H1 (cell line): Measurements from ENCODE around the gene ZBTB40. TPM values are rescaled to one million over a fixed set of nuclear protein-coding genes. Genes with fewer than 3 reads are reported as not detected.

Source experiments
- CTCF ChIA-PET: fragments of 300-600 bp; sonication (Branson Sonifier 250); formaldehyde crosslinking; loops from one replicate; lab custom pipeline; 2021; ENCODE audit not compliant: partially characterized antibody; lab: Charles Lee
- POLR2A ChIA-PET: fragments of 300-600 bp; sonication (Branson Sonifier 250); formaldehyde crosslinking; loops from one replicate; lab custom pipeline; 2021; ENCODE audit warnings: inconsistent platforms; ENCODE audit not compliant: partially characterized antibody; lab: Charles Lee
- DNase-seq, 2 experiments: peaks; one replicate each; pipeline versions ENCODE4 v3.0.0 to v3.0.0-alpha.2; 2010 to 2022; ENCODE audit warnings: low spot score in 2 of 2, low read depth in 1 of 2, mixed read lengths in 1 of 2
- FAIRE-seq: peaks from 2 replicates; lab custom pipeline; 2011; peaks lifted over from hg19 to GRCh38; lab: Jason Lieb, UNC
- H2AFZ ChIP-seq: 2 replicates; pipeline ENCODE4 v1.8.1; 2012; ENCODE audit warnings: low read length, inconsistent platforms
- H2AK5ac ChIP-seq: 2 replicates; pipeline ENCODE4 v1.6.1; 2013; ENCODE audit warnings: low read depth, low read length
- H2BK120ac ChIP-seq: replicated peaks from 2 replicates; pipeline ENCODE3; 2013; ENCODE audit warnings: low read depth, low read length, inconsistent platforms
- H2BK12ac ChIP-seq: 2 replicates; pipeline ENCODE4 v1.6.1; 2013; ENCODE audit warnings: low read depth, low read length
- H2BK15ac ChIP-seq: 2 replicates; pipeline ENCODE4 v1.6.1; 2013; ENCODE audit warnings: low read length
- H2BK20ac ChIP-seq: 2 replicates; pipeline ENCODE4 v1.6.1; 2013; ENCODE audit warnings: low read length
- H2BK5ac ChIP-seq: 2 replicates; pipeline ENCODE4 v1.6.1; 2013; ENCODE audit warnings: low read depth, low read length
- H3K14ac ChIP-seq: 2 replicates; pipeline ENCODE4 v1.6.1; 2013; ENCODE audit warnings: inconsistent platforms; ENCODE audit not compliant: insufficient read length
- H3K18ac ChIP-seq: 2 replicates; pipeline ENCODE4 v1.6.1; 2013; ENCODE audit warnings: low read length; ENCODE audit errors: extremely low read depth
- H3K23ac ChIP-seq: 2 replicates; pipeline ENCODE4 v1.6.1; 2013; ENCODE audit warnings: inconsistent platforms; ENCODE audit not compliant: insufficient read length
- H3K23me2 ChIP-seq: 2 replicates; pipeline ENCODE4 v1.6.1; 2013; ENCODE audit warnings: low read depth, low read length
- H3K27ac ChIP-seq: 2 replicates; pipeline ENCODE4 v1.6.1; 2011; ENCODE audit warnings: low read depth, low read length, inconsistent platforms
- H3K27me3 ChIP-seq, 4 experiments: replicated peaks in 1 of 4; 1 replicate in 1 of 4; 2 replicates in 3 of 4; pipeline versions ENCODE4 v1.6.1 to v1.8.1; 2011 to 2013; ENCODE audit warnings: low read length in 3 of 4, mild to moderate bottlenecking in 3 of 4, inconsistent platforms in 2 of 4, mixed read lengths in 2 of 4, moderate library complexity in 1 of 4; ENCODE audit not compliant: control insufficient read depth in 3 of 4, insufficient read depth in 3 of 4; ENCODE audit errors: extremely low read depth in 1 of 4
- H3K36me3 ChIP-seq, 4 experiments: 2 replicates each; pipeline versions ENCODE4 v1.6.1 to v1.8.1; 2011 to 2013; ENCODE audit warnings: mild to moderate bottlenecking in 4 of 4, low read length in 3 of 4, moderate library complexity in 2 of 4, control low read depth in 1 of 4, inconsistent platforms in 1 of 4; ENCODE audit not compliant: insufficient read depth in 4 of 4, control insufficient read depth in 2 of 4
- H3K4ac ChIP-seq: replicated peaks from 2 replicates; pipeline ENCODE3; 2013; ENCODE audit warnings: low read length, low read depth, mixed read lengths, inconsistent platforms; ENCODE audit not compliant: insufficient read length
- H3K4me1 ChIP-seq, 4 experiments: replicated peaks in 1 of 4; 1 replicate in 1 of 4; 2 replicates in 3 of 4; pipeline versions ENCODE4 v1.6.1 to v1.8.1; 2011 to 2013; ENCODE audit warnings: low read length in 3 of 4, inconsistent platforms in 2 of 4, mixed read lengths in 1 of 4; ENCODE audit not compliant: insufficient read depth in 4 of 4, control insufficient read depth in 3 of 4
- H3K4me2 ChIP-seq, 2 experiments: 2 replicates each; pipeline versions ENCODE4 v1.6.1 to v1.8.1; 2011 to 2013; ENCODE audit warnings: low read depth in 2 of 2, low read length in 2 of 2, control low read depth in 1 of 2, inconsistent platforms in 1 of 2, mild to moderate bottlenecking in 1 of 2; ENCODE audit not compliant: insufficient read depth in 1 of 2
- H3K4me3 ChIP-seq, 4 experiments: fragments of 200-600, 300-600 bp in 1 of 4; sonication (generic), shearing (Covaris generic), sonication (Bioruptor Twin) in 1 of 4; 2 replicates each; pipeline versions ENCODE4 v1.5.1 to v1.8.1; 2011 to 2016; ENCODE audit warnings: low read length in 4 of 4, low read depth in 3 of 4, control low read depth in 2 of 4, inconsistent platforms in 2 of 4, mild to moderate bottlenecking in 2 of 4, mixed read lengths in 1 of 4, moderate library complexity in 1 of 4; ENCODE audit not compliant: insufficient read depth in 2 of 4; ENCODE audit errors: extremely low read depth in 1 of 4
- H3K56ac ChIP-seq: replicated peaks from 2 replicates; pipeline ENCODE3; 2013; ENCODE audit warnings: low read depth, mild to moderate bottlenecking, mixed read lengths, low read length, inconsistent platforms; ENCODE audit not compliant: insufficient read length
- H3K79me1 ChIP-seq: 2 replicates; pipeline ENCODE4 v1.6.1; 2013; ENCODE audit warnings: low read depth, low read length, control low read depth
- H3K79me2 ChIP-seq, 2 experiments: 2 replicates each; pipeline versions ENCODE4 v1.6.1 to v1.8.1; 2012 to 2013; ENCODE audit warnings: low read length in 2 of 2, mild to moderate bottlenecking in 2 of 2, inconsistent platforms in 1 of 2; ENCODE audit not compliant: insufficient read depth in 2 of 2, control insufficient read depth in 1 of 2
- H3K9ac ChIP-seq, 4 experiments: replicated peaks in 1 of 4; 1 replicate in 1 of 4; 2 replicates in 3 of 4; pipeline versions ENCODE4 v1.6.1 to v1.8.1; 2011 to 2013; ENCODE audit warnings: low read depth in 3 of 4, low read length in 3 of 4, control low read depth in 2 of 4, mild to moderate bottlenecking in 2 of 4, moderate library complexity in 2 of 4, inconsistent platforms in 1 of 4; ENCODE audit errors: extremely low read depth in 1 of 4
- H3K9me3 ChIP-seq, 2 experiments: 2 replicates each; pipeline versions ENCODE4 v1.6.1 to v1.8.1; 2012 to 2013; ENCODE audit warnings: mild to moderate bottlenecking in 2 of 2, moderate library complexity in 2 of 2, control low read depth in 1 of 2, inconsistent platforms in 1 of 2, low read depth in 1 of 2, low read length in 1 of 2, mixed read lengths in 1 of 2; ENCODE audit not compliant: insufficient read depth in 2 of 2
- H4K20me1 ChIP-seq, 2 experiments: replicated peaks in 1 of 2; 2 replicates each; pipeline versions ENCODE3 to v1.8.1; 2011 to 2013; ENCODE audit warnings: inconsistent platforms in 2 of 2, low read length in 2 of 2, mild to moderate bottlenecking in 1 of 2; ENCODE audit not compliant: insufficient read depth in 2 of 2, control insufficient read depth in 1 of 2
- H4K5ac ChIP-seq: 2 replicates; pipeline ENCODE4 v1.6.1; 2013; ENCODE audit warnings: low read length, low read depth, mixed read lengths, inconsistent platforms; ENCODE audit not compliant: insufficient read length
- H4K8ac ChIP-seq: 2 replicates; pipeline ENCODE4 v1.8.0; 2013; ENCODE audit warnings: mild to moderate bottlenecking, moderate library complexity, low read length, inconsistent platforms; ENCODE audit not compliant: insufficient read depth; ENCODE audit errors: extremely low read depth
- H4K91ac ChIP-seq: replicated peaks from 2 replicates; pipeline ENCODE3; 2013; ENCODE audit warnings: low read length, mixed read lengths, inconsistent platforms; ENCODE audit not compliant: insufficient read length
- CEBPB ChIP-seq: IDR thresholded peaks from 2 replicates; pipeline ENCODE4 v1.6.1; 2012; ENCODE audit warnings: low read depth, low read length
- CREB1 ChIP-seq: IDR thresholded peaks from 2 replicates; pipeline ENCODE4 v1.6.1; 2012; ENCODE audit warnings: inconsistent platforms
- EZH2 ChIP-seq: fragments of 200-600 bp; sonication (generic); IDR thresholded peaks from 2 replicates; pipeline ENCODE4 v1.7.1; 2012; ENCODE audit warnings: low read depth, mild to moderate bottlenecking, moderate library complexity, low read length, inconsistent platforms; ENCODE audit not compliant: severe bottlenecking
- HDAC2 ChIP-seq, 2 experiments: fragments of 300-600 bp in 1 of 2; sonication (generic) in 1 of 2; IDR thresholded peaks; 2 replicates each; pipeline ENCODE4 v1.6.1; 2011 to 2012; ENCODE audit warnings: low read depth in 2 of 2, low read length in 2 of 2, mild to moderate bottlenecking in 2 of 2, moderate library complexity in 2 of 2, borderline replicate concordance in 1 of 2, inconsistent platforms in 1 of 2
- POLR2A ChIP-seq, 2 experiments: IDR thresholded peaks; 1 replicate in 1 of 2; 2 replicates in 1 of 2; pipeline ENCODE4 v1.6.1; 2011; ENCODE audit warnings: low read depth in 2 of 2, low read length in 2 of 2, mild to moderate bottlenecking in 2 of 2; ENCODE audit errors: control extremely low read depth in 1 of 2
- RAD21 ChIP-seq, 2 experiments: IDR thresholded peaks in 1 of 2; conservative IDR thresholded peaks in 1 of 2; 2 replicates each; pipeline ENCODE4 v1.6.1; 2011; ENCODE audit warnings: low read depth in 2 of 2, low read length in 2 of 2, improper control_type of control experiment in 1 of 2, inconsistent platforms in 1 of 2, mild to moderate bottlenecking in 1 of 2, moderate library complexity in 1 of 2
- RXRA ChIP-seq: IDR thresholded peaks from 2 replicates; pipeline ENCODE4 v1.6.1; 2011; ENCODE audit warnings: low read depth, mild to moderate bottlenecking, low read length, moderate library complexity; ENCODE audit not compliant: insufficient read depth
- SIRT6 ChIP-seq: IDR thresholded peaks from one replicate; pipeline ENCODE4 v1.7.1; 2012; ENCODE audit warnings: low read length, inconsistent platforms
- TEAD4 ChIP-seq: IDR thresholded peaks from 2 replicates; pipeline ENCODE4 v1.6.1; 2012; ENCODE audit warnings: low read depth, low read length, inconsistent platforms, mixed read lengths
- YY1 ChIP-seq: IDR thresholded peaks from 2 replicates; pipeline ENCODE4 v1.6.1; 2011; ENCODE audit warnings: low read depth, mild to moderate bottlenecking, low read length
- WGBS, 2 experiments: shearing (Covaris generic) in 1 of 2; methylation state at CpG; one replicate each; pipeline versions ENCODE4 v1.1.6 to v1.1.7; 2013 to 2015; ENCODE audit warnings: low lambda C conversion rate in 2 of 2, mixed read lengths in 2 of 2, inconsistent platforms in 1 of 2, low coverage in 1 of 2, missing lambda C conversion rate in 1 of 2; ENCODE audit not compliant: insufficient replicate concordance in 2 of 2, insufficient coverage in 1 of 2, insufficient read length in 1 of 2; ENCODE audit errors: extremely low coverage in 1 of 2, missing lambda C conversion rate in 1 of 2; 5-methylcytosine and 5-hydroxymethylcytosine counted together
- polyA plus RNA-seq, 7 experiments: library from polyadenylated mRNA; depleted of rRNA in 3 of 7; stranded (reverse) in 5 of 7; unstranded in 2 of 7; fragments of >200 nt in 5 of 7; fragments of 200-250 nt in 2 of 7; gene quantifications; 1 replicate in 5 of 7; 2 replicates in 1 of 7; 4 replicates in 1 of 7; pipeline versions ENCODE4 v1.2.1 to v1.2.3, GENCODE V29; 2011 to 2013; ENCODE audit warnings: missing spikeins in 2 of 7, mixed read lengths in 2 of 7
- total RNA-seq: library from RNA; stranded (reverse); fragmentation: NEBNext Ultra II Directional; extraction: Animal tissue kit (Norgen Biotek cat#: 25700); gene quantifications from 2 replicates; pipeline ENCODE4 v1.2.1, GENCODE V29; 2021
- TF ChIP-seq, protein P1 (sequence below): IDR thresholded peaks from 2 replicates; pipeline ENCODE4 v1.6.1; 2012; ENCODE audit warnings: inconsistent platforms

ZBTB40 gene
- total and polyA plus RNA-seq, 2 of the 8 experiments (the other 6 are each of a cell fraction or from before 2014, with no cell fraction given), result 3.1 to 19.3 TPM

DNA sequence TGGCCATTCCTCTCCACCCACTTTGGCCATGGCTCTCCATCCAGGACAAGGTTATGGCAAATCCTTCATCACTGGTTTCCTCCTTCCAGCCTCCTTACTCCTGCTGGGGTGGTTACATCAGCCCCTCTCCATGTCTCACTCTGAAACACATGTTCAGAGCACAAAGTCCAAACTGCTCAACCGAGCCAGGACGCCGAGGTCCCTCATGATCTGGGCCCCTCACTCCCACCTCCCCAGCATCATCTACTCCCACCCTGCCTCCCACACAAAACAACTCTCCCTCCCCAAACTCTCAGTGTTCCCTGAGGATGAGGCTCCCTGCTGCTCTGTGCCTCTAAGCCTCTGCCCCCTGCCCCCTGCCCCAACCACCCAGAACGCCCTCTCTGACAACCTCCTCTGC is 33.3 kb upstream of the ZBTB40 start:
- Histone ChIP-seq H4K5ac (no peak overlapping the region), H3K23me2 (no peaks in the 10 kb centered on the region; the same call in 1 of the 2 replicates), H3K18ac (no peak overlapping the region; the same call in 1 of the 2 replicates), H2AFZ (no peak overlapping the region), H3K36me3 (no peaks in the 10 kb centered on the region), H2AK5ac (no peak overlapping the region), H3K27me3 (no peaks in the 10 kb centered on the region), H3K9ac (no peak overlapping the region), H2BK120ac (no peak overlapping the region), H3K56ac (no peak overlapping the region), H2BK12ac (no peak overlapping the region), H3K4me1 (peaks cover 0 to 4% (median 1%) of the 10 kb centered on the region in 4 experiments; a peak in 1 of 7 replicates), H3K14ac (no peak overlapping the region), H3K79me1 (no peaks in the 10 kb centered on the region), H2BK15ac (peak overlapping the region; percentile 81), H2BK20ac (no peak overlapping the region), H3K79me2 (no peaks in the 10 kb centered on the region), H3K27ac (no peak overlapping the region), H4K91ac (no peak overlapping the region), H3K23ac (no peak overlapping the region), H3K4ac (no peak overlapping the region), H4K8ac (no peak overlapping the region), H2BK5ac (no peak overlapping the region), H3K9me3 (no peaks in the 10 kb centered on the region), H3K4me2 (no peak overlapping the region), H4K20me1 (no peaks in the 10 kb centered on the region), H3K4me3 (no peak overlapping the region)
- ChIA-PET CTCF (interaction anchor here (0.7 to 10.8 kb wide), 5 partner anchors 34 to 313 kb away, joined by 3 to 149 read pairs (median 10); no protein-coding TSS in a partner anchor), POLR2A (no interaction called here)
- DNase-seq (no peak), FAIRE-seq (no peak)
- 73% methylated on average over 4 of the region's 4 CpGs; no CpG with 5 or more reads in 1 of the 2 experiments for WGBS, 2 experiments
- TF ChIP-seq, protein P1, sequence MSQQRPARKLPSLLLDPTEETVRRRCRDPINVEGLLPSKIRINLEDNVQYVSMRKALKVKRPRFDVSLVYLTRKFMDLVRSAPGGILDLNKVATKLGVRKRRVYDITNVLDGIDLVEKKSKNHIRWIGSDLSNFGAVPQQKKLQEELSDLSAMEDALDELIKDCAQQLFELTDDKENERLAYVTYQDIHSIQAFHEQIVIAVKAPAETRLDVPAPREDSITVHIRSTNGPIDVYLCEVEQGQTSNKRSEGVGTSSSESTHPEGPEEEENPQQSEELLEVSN, result no peak
- no peak for TF ChIP-seq CREB1
- no peak for TF ChIP-seq CEBPB
- TF ChIP-seq SIRT6, result no peak
- TF ChIP-seq RAD21 (IDR thresholded peaks at IDR 0.05 in 1 of 2, conservative IDR thresholded peaks at IDR 0.05 in 1 of 2; ENCODE audit: low read depth in 2 of 2, low read length in 2 of 2), result no peak
- TF ChIP-seq EZH2, result no peak
- TF ChIP-seq TEAD4, result no peak
- no peak for TF ChIP-seq POLR2A (IDR thresholded peaks at IDR 0.05; ENCODE audit: control extremely low read depth in 1 of 2, low read depth in 2 of 2, low read length in 2 of 2)
- TF ChIP-seq RXRA, result no peak
- no peak for TF ChIP-seq YY1
- no peak for TF ChIP-seq HDAC2 (IDR thresholded peaks at IDR 0.05; ENCODE audit: borderline replicate concordance in 1 of 2, low read depth in 2 of 2, low read length in 2 of 2)
